T-helper 1 cell treated with Interleukin-12 subunit alpha and Interleukin-12 subunit beta and Interleukin-4 antibody, amounts not matched to agents 30 μg/mL and 1 μg/mL, for 36 hours (primary cell): ENCODE data around the gene AFAP1.

Experiments
- H3K27ac Mint-ChIP-seq: one replicate; pipeline ENCODE4 v1.8.0; 2021; ENCODE audit warnings: mild to moderate bottlenecking, mixed read lengths
- H3K27me3 Mint-ChIP-seq: one replicate; pipeline ENCODE4 v1.8.0; 2021; ENCODE audit warnings: low read depth, mixed read lengths
- H3K36me3 Mint-ChIP-seq: one replicate; pipeline ENCODE4 v1.8.0; 2021; ENCODE audit warnings: low read depth, mixed read lengths
- H3K4me1 Mint-ChIP-seq: one replicate; pipeline ENCODE4 v1.8.0; 2021; ENCODE audit warnings: low read depth, mixed read lengths
- H3K4me3 Mint-ChIP-seq: one replicate; pipeline ENCODE4 v1.8.0; 2021; ENCODE audit warnings: mild to moderate bottlenecking, moderate library complexity, mixed read lengths
- H3K9me3 Mint-ChIP-seq: one replicate; pipeline ENCODE4 v1.8.0; 2021; ENCODE audit warnings: mixed read lengths

The AFAP1 gene

GRCh38 chr4:7786040-7786439 is 153.6 kb downstream of the AFAP1 start:
- Mint-ChIP-seq H3K27ac (no peak overlapping the region), H3K4me1 (peaks cover 11% of the 10 kb centered on the region), H3K36me3 (no peaks in the 10 kb centered on the region), H3K9me3 (no peaks in the 10 kb centered on the region), H3K27me3 (no peaks in the 10 kb centered on the region), H3K4me3 (no peak overlapping the region)

- H3K4me1 Mint-ChIP-seq: peaks cover 15% of the 10 kb centered on the region
These were observed 154.6 kb downstream of the AFAP1 start for GRCh38 chr4:7785017-7785416.

GRCh38 chr4:7784131-7784870 is 155.4 kb downstream of the AFAP1 start:
- H3K27me3 Mint-ChIP-seq: no peaks in the 10 kb centered on the region
- no peak overlapping the region for H3K27ac Mint-ChIP-seq
- no peaks in the 10 kb centered on the region for H3K9me3 Mint-ChIP-seq
- H3K36me3 Mint-ChIP-seq: no peaks in the 10 kb centered on the region
- no peak overlapping the region for H3K4me3 Mint-ChIP-seq
- peaks cover 15% of the 10 kb centered on the region for H3K4me1 Mint-ChIP-seq

More at GRCh38 chr4:7785017-7785416, 154.6 kb downstream of the AFAP1 start:
- Mint-ChIP-seq H3K27me3 (no peaks in the 10 kb centered on the region), H3K36me3 (no peaks in the 10 kb centered on the region), H3K4me3 (no peak overlapping the region), H3K27ac (no peak overlapping the region), H3K9me3 (no peaks in the 10 kb centered on the region)

- H3K27ac Mint-ChIP-seq: no peak overlapping the region
- no peaks in the 10 kb centered on the region for H3K9me3 Mint-ChIP-seq
- no peaks in the 10 kb centered on the region for H3K27me3 Mint-ChIP-seq
- H3K4me3 Mint-ChIP-seq: no peak overlapping the region
- peaks cover 20% of the 10 kb centered on the region for H3K4me1 Mint-ChIP-seq
- no peaks in the 10 kb centered on the region for H3K36me3 Mint-ChIP-seq
These were observed 156.1 kb downstream of the AFAP1 start for GRCh38 chr4:7783541-7783940.

- Mint-ChIP-seq H3K27me3 (no peaks in the 10 kb centered on the region), H3K4me3 (no peak overlapping the region), H3K27ac (no peak overlapping the region), H3K4me1 (peaks cover 20% of the 10 kb centered on the region), H3K36me3 (peaks cover 5% of the 10 kb centered on the region), H3K9me3 (no peaks in the 10 kb centered on the region)
These were observed 156.9 kb downstream of the AFAP1 start for GRCh38 chr4:7782783-7783182.

- Mint-ChIP-seq H3K4me1 (peaks cover 20% of the 10 kb centered on the region), H3K4me3 (no peak overlapping the region), H3K27me3 (no peaks in the 10 kb centered on the region), H3K36me3 (peaks cover 5% of the 10 kb centered on the region), H3K9me3 (no peaks in the 10 kb centered on the region), H3K27ac (no peak overlapping the region)
These were observed 157.7 kb downstream of the AFAP1 start for GRCh38 chr4:7781993-7782392.

- H3K4me3 Mint-ChIP-seq: no peak overlapping the region
- peaks cover 20% of the 10 kb centered on the region for H3K4me1 Mint-ChIP-seq
- H3K27ac Mint-ChIP-seq: peak overlapping the region; percentile 60
- peaks cover 5% of the 10 kb centered on the region for H3K36me3 Mint-ChIP-seq
- H3K27me3 Mint-ChIP-seq: no peaks in the 10 kb centered on the region
- no peaks in the 10 kb centered on the region for H3K9me3 Mint-ChIP-seq
These were observed 158.3 kb downstream of the AFAP1 start for GRCh38 chr4:7781366-7781765.

- H3K9me3 Mint-ChIP-seq: no peaks in the 10 kb centered on the region
- H3K4me3 Mint-ChIP-seq: no peak overlapping the region
- H3K36me3 Mint-ChIP-seq: peaks cover 5% of the 10 kb centered on the region
- peaks cover 20% of the 10 kb centered on the region for H3K4me1 Mint-ChIP-seq
- peak overlapping the region; percentile 60 for H3K27ac Mint-ChIP-seq
- no peaks in the 10 kb centered on the region for H3K27me3 Mint-ChIP-seq
These were observed 158.8 kb downstream of the AFAP1 start for GRCh38 chr4:7780751-7781348.

GRCh38 chr4:7779432-7779768 is 160.3 kb downstream of the AFAP1 start:
- Mint-ChIP-seq H3K4me1 (peaks cover 17% of the 10 kb centered on the region), H3K36me3 (peaks cover 5% of the 10 kb centered on the region), H3K9me3 (no peaks in the 10 kb centered on the region), H3K4me3 (no peak overlapping the region), H3K27me3 (no peaks in the 10 kb centered on the region), H3K27ac (no peak overlapping the region)

- Mint-ChIP-seq H3K27ac (no peak overlapping the region), H3K27me3 (no peaks in the 10 kb centered on the region), H3K9me3 (no peaks in the 10 kb centered on the region), H3K4me3 (no peak overlapping the region), H3K36me3 (peaks cover 5% of the 10 kb centered on the region), H3K4me1 (peaks cover 17% of the 10 kb centered on the region)
These were observed 160.9 kb downstream of the AFAP1 start for GRCh38 chr4:7778510-7779431.

- Mint-ChIP-seq H3K27me3 (no peaks in the 10 kb centered on the region), H3K4me3 (no peak overlapping the region), H3K27ac (no peak overlapping the region), H3K4me1 (peaks cover 17% of the 10 kb centered on the region), H3K36me3 (peaks cover 5% of the 10 kb centered on the region), H3K9me3 (no peaks in the 10 kb centered on the region)
These were observed 161.7 kb downstream of the AFAP1 start for GRCh38 chr4:7777871-7778509.

- Mint-ChIP-seq H3K4me3 (no peak overlapping the region), H3K27me3 (no peaks in the 10 kb centered on the region), H3K4me1 (peaks cover 19% of the 10 kb centered on the region), H3K36me3 (peaks cover 6% of the 10 kb centered on the region), H3K9me3 (no peaks in the 10 kb centered on the region), H3K27ac (no peak overlapping the region)
These were observed 162.5 kb downstream of the AFAP1 start for GRCh38 chr4:7777017-7777710.

- no peaks in the 10 kb centered on the region for H3K9me3 Mint-ChIP-seq
- H3K27me3 Mint-ChIP-seq: no peaks in the 10 kb centered on the region
- no peak overlapping the region for H3K4me3 Mint-ChIP-seq
- peaks cover 6% of the 10 kb centered on the region for H3K36me3 Mint-ChIP-seq
- H3K27ac Mint-ChIP-seq: no peak overlapping the region
- peaks cover 17% of the 10 kb centered on the region for H3K4me1 Mint-ChIP-seq
These were observed 164.3 kb downstream of the AFAP1 start for GRCh38 chr4:7775396-7775795.
